Medulla oblongata (tissue), 1 donor: Measurements from ENCODE around the gene ZSWIM4.

Experiments
- DNase-seq: peaks from one replicate; pipeline ENCODE4 v3.0.0-alpha.2; 2015; ENCODE audit errors: extremely low spot score

ZSWIM4 gene

GRCh38 chr19:13834244-13835069, 39.2 kb downstream of the ZSWIM4 start:
- no peak for DNase-seq

GRCh38 chr19:13835791-13836723, 40.8 kb downstream of the ZSWIM4 start:
- DNase-seq: no peak

GRCh38 chr19:13838435-13839129, 43.3 kb downstream of the ZSWIM4 start:
- DNase-seq: no peak

GRCh38 chr19:13839130-13839937, 44.1 kb downstream of the ZSWIM4 start:
- peak; percentile 72 for DNase-seq

- DNase-seq: no peak
Observed at GRCh38 chr19:13839938-13840304, 44.7 kb downstream of the ZSWIM4 start.

- no peak for DNase-seq
Observed at GRCh38 chr19:13840305-13841085, 45.3 kb downstream of the ZSWIM4 start.

- DNase-seq: no peak
Observed at GRCh38 chr19:13841086-13841961, 46.1 kb downstream of the ZSWIM4 start.

GRCh38 chr19:13841962-13842290, 46.7 kb downstream of the ZSWIM4 start:
- no peak for DNase-seq

GRCh38 chr19:13842291-13843103, 47.3 kb downstream of the ZSWIM4 start:
- peak; percentile 80 for DNase-seq

- DNase-seq: no peak
Observed at GRCh38 chr19:13843104-13843921, 48.1 kb downstream of the ZSWIM4 start.

- DNase-seq: no peak
Observed at GRCh38 chr19:13844130-13844631, 48.9 kb downstream of the ZSWIM4 start.

GRCh38 chr19:13846557-13847406, 51.5 kb downstream of the ZSWIM4 start:
- peak; percentile 85 for DNase-seq

GRCh38 chr19:13847407-13848339, 52.4 kb downstream of the ZSWIM4 start:
- peak; percentile 80 for DNase-seq

GRCh38 chr19:13848340-13848677, 53.1 kb downstream of the ZSWIM4 start:
- no peak for DNase-seq

GRCh38 chr19:13848798-13849676, 53.8 kb downstream of the ZSWIM4 start:
- no peak for DNase-seq
